DMS114 treated with DMSO at 0.1 percent for 48 hours (cell line): ENCODE measurements around the gene SPAAR.

Source experiments
- DNase-seq: peaks from one replicate; lab custom pipeline; 2025; ENCODE audit not compliant: unreplicated experiment; lab: John Stamatoyannopoulos, UW

Gene SPAAR

DNA sequence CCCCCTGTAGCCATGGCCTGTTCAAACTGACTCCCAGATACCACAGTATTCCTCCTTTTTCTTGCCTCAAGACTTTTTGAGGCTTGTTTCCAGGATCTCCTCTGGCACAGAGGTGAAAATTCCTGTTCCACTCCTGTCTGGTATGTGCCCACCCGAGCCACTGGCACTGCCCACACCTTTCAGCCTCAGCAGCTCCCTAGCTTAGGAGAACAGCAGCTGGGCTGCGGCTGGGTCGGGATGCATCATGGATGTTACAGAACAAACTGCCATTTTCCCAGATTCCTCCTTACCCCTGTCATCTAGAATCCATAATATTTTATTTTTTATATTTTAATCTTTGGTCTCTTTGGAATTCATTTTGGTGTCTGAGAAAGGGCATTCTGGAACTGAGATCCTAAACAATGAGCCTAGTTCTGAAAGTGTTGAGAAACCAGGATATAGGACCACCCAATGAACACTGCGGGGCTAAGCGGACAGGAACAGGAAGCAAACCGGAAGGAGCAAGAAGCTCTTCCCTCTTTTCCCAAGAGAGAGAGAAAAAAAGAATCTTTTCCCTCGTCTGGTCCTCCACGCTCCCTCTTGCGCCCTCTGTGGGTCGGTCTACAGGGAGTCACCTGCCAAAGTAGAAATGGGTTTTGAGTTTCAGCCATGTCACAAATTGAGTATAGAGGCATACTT lies 36.2 kb downstream of the SPAAR start:
- DNase-seq = peak; percentile 28

DNA sequence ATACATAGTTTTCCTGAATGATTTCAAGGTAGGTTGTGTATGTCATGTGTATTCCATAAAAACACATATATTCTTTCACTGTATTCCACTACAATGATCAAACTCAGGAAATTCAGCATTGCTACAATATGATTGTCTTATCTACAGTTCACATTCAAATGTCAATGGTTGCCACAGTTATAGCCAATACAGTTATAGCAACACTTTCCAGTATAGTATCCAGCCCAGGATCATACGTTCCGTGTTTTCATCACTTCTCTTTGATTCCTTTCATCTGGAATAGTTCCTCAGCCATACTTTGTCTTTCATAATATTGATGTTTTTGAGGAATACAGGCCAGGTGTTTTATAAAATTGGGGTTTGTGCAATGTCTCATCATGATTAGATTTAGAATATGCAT lies 39.2 kb downstream of the SPAAR start:
- no peak for DNase-seq

GRCh38 chr9:35948901-35949318 lies 39.6 kb downstream of the SPAAR start:
- no peak for DNase-seq

DNA sequence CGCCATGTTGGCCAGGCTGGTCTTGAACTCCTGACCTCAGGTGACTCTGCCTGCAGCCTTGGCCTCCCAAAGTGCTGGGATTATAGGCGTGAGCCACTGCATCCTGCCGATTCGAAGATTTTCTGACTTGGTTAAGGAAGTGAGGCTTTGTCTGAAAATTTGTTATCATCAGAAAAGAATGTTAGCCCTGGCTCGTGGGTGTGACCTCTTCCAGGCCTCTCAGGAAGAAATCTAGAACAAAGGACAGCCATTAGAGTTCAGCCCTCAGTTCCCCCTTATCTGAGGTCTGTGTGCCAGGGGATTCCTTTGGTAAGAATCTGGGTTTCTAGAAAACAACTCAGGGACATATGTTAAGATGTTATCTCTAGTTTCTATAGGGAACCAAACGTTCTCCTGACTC lies 42.4 kb downstream of the SPAAR start:
- no peak for DNase-seq

DNA sequence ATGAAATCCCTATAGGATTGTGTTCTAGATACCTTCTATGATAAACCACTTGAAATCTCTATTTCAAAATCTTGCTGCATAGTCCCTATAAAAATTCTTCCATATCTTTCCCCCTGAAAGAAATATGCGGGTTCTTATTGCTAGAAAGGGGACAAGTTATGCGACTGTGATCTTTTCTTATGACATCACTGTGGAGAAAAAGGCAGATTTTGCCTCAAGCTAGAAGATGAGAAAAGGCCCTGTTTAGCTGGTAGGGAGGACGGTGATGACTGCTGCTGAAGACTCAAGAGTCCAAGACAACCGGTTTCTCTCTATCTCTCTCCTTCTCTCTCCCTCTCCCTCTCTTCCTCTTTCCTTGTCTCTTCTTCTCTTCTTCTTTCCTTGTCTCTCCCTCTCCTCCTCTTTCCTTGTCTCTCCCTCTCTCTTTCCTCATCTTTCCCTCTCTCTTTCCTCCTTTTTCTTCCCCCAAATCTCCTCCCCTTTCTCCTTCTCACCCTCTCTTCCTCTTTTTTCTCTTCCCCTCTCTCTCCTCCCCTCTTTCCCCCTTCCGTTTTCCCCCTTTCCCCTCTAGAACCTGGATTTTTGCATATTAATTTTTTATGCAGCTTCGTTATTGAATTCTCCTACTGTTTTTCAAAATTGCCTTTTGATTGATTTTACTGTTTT lies 43.4 kb downstream of the SPAAR start:
- DNase-seq = no peak

- peak; percentile 73 for DNase-seq
Observed at GRCh38 chr9:35954942-35955546, 45.8 kb downstream of the SPAAR start.

- no peak for DNase-seq
Observed at GRCh38 chr9:35956651-35957050, 47.4 kb downstream of the SPAAR start.

- no peak for DNase-seq
Observed at GRCh38 chr9:35958104-35958837, 49.0 kb downstream of the SPAAR start, which contains the start of gene OR2S2. Gene OR2S2 (minus strand): TSS chr9:35958154. CDS start chr9:35958098, 56 bp downstream.

GRCh38 chr9:35960039-35960655 lies 50.9 kb downstream of the SPAAR start:
- no peak for DNase-seq
